Cerebellar nuclear complex (tissue), 1 donor: ENCODE data around the gene SLC10A7.
A peak's percentile ranks its signal among the peaks of the same experiment; 100 is the strongest.

Source experiments
- DNase-seq, 2 experiments: peaks; one replicate each; lab custom pipeline; 2025; lab: John Stamatoyannopoulos, UW

Gene SLC10A7

GRCh38 chr4:146521541-146522097 is at the start of gene SLC10A7:
Gene SLC10A7 (minus strand): TSS chr4:146521940. CDS start chr4:146521717, 223 bp downstream.
- DNase-seq = peak in 1 of 2 experiments; percentile 57

GRCh38 chr4:146567396-146567795 is 45.7 kb upstream of the SLC10A7 start:
- DNase-seq = no peak

- no peak for DNase-seq
Measured at GRCh38 chr4:146564492-146564891, 42.8 kb upstream of the SLC10A7 start.

GRCh38 chr4:146550161-146550560 is 28.4 kb upstream of the SLC10A7 start:
- no peak for DNase-seq

- DNase-seq = no peak
Measured at GRCh38 chr4:146548443-146548842, 26.7 kb upstream of the SLC10A7 start.

GRCh38 chr4:146545102-146545501 is 23.4 kb upstream of the SLC10A7 start:
- no peak for DNase-seq

- no peak for DNase-seq
Measured at GRCh38 chr4:146534178-146534577, 12.4 kb upstream of the SLC10A7 start.

- DNase-seq = no peak
Measured at GRCh38 chr4:146525754-146526153, 4.0 kb upstream of the SLC10A7 start.

GRCh38 chr4:146524663-146525062 is 2.9 kb upstream of the SLC10A7 start:
- no peak for DNase-seq

- DNase-seq = no peak
Measured at GRCh38 chr4:146522869-146523205, 1.1 kb upstream of the SLC10A7 start.

GRCh38 chr4:146522098-146522868 is 543 bp upstream of the SLC10A7 start:
- peak; percentile 11 to 55 for DNase-seq

- DNase-seq = no peak
Measured at GRCh38 chr4:146520896-146521540, 722 bp downstream of the SLC10A7 start.

- no peak for DNase-seq
Measured at GRCh38 chr4:146514651-146515357, 6.9 kb downstream of the SLC10A7 start.

GRCh38 chr4:146513548-146513947 is 8.2 kb downstream of the SLC10A7 start:
- no peak for DNase-seq

- DNase-seq = no peak
Measured at GRCh38 chr4:146511381-146511780, 10.4 kb downstream of the SLC10A7 start.

GRCh38 chr4:146510942-146511341 is 10.8 kb downstream of the SLC10A7 start:
- no peak for DNase-seq

- no peak for DNase-seq
Measured at GRCh38 chr4:146508229-146508939, 13.4 kb downstream of the SLC10A7 start.

- DNase-seq = no peak
Measured at GRCh38 chr4:146507632-146508031, 14.1 kb downstream of the SLC10A7 start.

GRCh38 chr4:146506272-146506671 is 15.5 kb downstream of the SLC10A7 start:
- no peak for DNase-seq

GRCh38 chr4:146500216-146500615 is 21.5 kb downstream of the SLC10A7 start:
- DNase-seq = no peak

GRCh38 chr4:146498291-146498690 is 23.4 kb downstream of the SLC10A7 start:
- DNase-seq = no peak

- no peak for DNase-seq
Measured at GRCh38 chr4:146495269-146495668, 26.5 kb downstream of the SLC10A7 start.
